Upper lobe of right lung (tissue), 1 donor: ENCODE results near the gene POLH. TPM values are rescaled to one million over a fixed set of nuclear protein-coding genes. Genes with fewer than 3 reads are reported as not detected.
"Not testable (repeated sequence)": the region's sequence is repeated elsewhere in the genome, so short reads cannot be mapped to it uniquely, and the experiment has no call there.

Experiments used
- ATAC-seq: fragments of 200-7000 bp; cut with Tn5 transposase; one replicate; pipeline ENCODE4 v1.9.1; 2020; ENCODE audit warnings: mild to moderate bottlenecking, moderate library complexity
- DNase-seq: peaks from one replicate; pipeline ENCODE4 v3.0.0-alpha.2; 2020
- H3K27ac ChIP-seq: fragments of 200-600 bp; one replicate; pipeline ENCODE4 v1.8.0; 2022
- H3K27me3 ChIP-seq: fragments of 200-600 bp; one replicate; pipeline ENCODE4 v1.8.0; 2022; ENCODE audit warnings: mild to moderate bottlenecking
- H3K36me3 ChIP-seq: fragments of 200-600 bp; one replicate; pipeline ENCODE4 v1.8.0; 2022
- H3K4me1 ChIP-seq: fragments of 200-600 bp; one replicate; pipeline ENCODE4 v1.8.0; 2022
- H3K4me3 ChIP-seq: fragments of 200-600 bp; one replicate; pipeline ENCODE4 v1.8.0; 2022; ENCODE audit warnings: mild to moderate bottlenecking
- H3K9me3 ChIP-seq: fragments of 200-600 bp; one replicate; pipeline ENCODE4 v1.8.0; 2022
- intact Hi-C: fragments of 100-400 bp; cut with DNase I; formaldehyde crosslinking; loops from one replicate; pipeline ENCODE4 v1.11.0; 2022
- total RNA-seq: library from RNA; stranded (reverse); fragmentation: NEBNext Ultra II Directional; extraction: Animal tissue kit (Norgen Biotek cat#: 25700); gene quantifications from one replicate; pipeline ENCODE4 v1.2.1, GENCODE V29; 2021
- TF ChIP-seq, protein P1 (sequence below): fragments of 200-600 bp; IDR thresholded peaks from one replicate; pipeline ENCODE4 v1.8.0; 2022; ENCODE audit warnings: antibody characterized with exemption
- donor health status: DM: no; HTN: yes; CAD: no; lungs with severe emphysema.

Gene POLH
- total RNA-seq, 1 donor from 2014 or later: 21.4 TPM

DNA sequence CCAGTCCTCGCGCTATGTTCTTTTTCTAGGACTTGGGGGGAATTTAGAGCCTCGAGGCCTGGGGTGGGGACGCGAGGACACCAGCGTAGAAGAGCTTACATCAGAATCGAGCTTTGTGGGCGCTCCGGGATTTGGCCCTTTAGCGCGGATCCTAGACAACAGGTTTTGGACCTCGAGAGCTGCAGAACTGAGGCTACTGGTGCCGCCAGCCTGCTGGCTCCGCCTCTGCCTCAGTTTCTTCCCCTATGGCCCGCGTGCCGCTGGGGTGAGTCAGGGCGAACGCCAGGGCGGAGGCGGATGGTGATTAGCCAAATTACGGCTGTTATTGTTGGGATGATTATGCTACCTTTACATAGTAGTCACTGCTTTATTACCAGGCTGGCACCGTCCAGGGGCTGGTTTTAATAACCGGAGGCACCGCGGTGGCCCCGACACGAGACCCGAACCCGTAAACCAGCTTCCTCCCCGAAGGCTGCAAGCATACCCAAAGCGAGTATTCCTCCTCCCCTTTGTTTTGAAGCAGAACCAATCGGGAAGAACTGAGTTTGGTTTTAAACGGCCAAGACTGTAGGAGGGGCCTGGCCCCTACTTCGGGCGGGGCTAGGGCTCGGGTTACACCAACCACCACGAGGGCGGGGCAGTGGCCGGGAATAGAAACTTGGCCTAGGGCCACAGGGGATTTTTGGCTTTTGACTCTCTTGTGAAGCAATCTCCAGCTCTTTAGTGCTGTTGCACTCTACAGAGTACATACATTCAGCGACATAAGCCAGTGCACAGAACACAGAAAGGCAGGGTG, 53.7 kb downstream of the POLH start:
- TF ChIP-seq, protein P1, sequence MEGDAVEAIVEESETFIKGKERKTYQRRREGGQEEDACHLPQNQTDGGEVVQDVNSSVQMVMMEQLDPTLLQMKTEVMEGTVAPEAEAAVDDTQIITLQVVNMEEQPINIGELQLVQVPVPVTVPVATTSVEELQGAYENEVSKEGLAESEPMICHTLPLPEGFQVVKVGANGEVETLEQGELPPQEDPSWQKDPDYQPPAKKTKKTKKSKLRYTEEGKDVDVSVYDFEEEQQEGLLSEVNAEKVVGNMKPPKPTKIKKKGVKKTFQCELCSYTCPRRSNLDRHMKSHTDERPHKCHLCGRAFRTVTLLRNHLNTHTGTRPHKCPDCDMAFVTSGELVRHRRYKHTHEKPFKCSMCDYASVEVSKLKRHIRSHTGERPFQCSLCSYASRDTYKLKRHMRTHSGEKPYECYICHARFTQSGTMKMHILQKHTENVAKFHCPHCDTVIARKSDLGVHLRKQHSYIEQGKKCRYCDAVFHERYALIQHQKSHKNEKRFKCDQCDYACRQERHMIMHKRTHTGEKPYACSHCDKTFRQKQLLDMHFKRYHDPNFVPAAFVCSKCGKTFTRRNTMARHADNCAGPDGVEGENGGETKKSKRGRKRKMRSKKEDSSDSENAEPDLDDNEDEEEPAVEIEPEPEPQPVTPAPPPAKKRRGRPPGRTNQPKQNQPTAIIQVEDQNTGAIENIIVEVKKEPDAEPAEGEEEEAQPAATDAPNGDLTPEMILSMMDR: no peak
- Histone ChIP-seq H3K27ac (peak overlapping the region; percentile 96), H3K36me3 (peaks cover 16% of the 10 kb centered on the region), H3K4me3 (peak overlapping the region; percentile 82), H3K27me3 (no peaks in the 10 kb centered on the region), H3K4me1 (peaks cover 29% of the 10 kb centered on the region), H3K9me3 (no peaks in the 10 kb centered on the region)
- peak; percentile 96 for DNase-seq
- intact Hi-C loops: no loop called here
- peak; percentile 87 for ATAC-seq

DNA sequence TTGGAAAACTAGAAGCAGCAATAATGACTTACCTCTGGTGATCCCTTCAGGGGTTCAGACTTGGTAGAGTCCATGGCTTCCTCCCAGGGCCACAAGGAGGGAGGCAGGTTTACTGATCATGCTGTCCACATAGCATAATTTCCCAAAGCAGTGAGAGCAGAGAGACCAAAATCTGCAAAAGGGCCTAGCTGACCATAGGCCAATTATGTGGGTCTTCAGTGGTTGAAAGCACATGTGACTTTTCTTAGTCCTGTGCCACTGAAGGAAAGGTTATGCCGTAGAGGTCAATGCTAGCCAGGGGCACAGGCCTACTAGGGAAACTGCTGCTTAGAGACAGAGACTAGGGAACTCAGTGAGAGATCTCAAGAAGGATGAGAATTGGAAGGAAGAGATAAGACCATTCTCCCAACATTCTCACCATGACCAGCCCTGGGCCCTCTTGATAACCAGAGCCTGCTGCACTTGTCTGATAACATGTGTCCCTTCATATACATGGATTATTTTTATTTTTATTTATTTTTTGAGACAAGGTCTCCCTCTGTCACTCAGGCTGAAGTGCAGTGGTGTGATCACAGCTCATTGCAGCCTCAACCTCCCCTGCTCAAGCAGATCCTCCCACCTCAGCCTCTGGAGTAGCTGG, 55.1 kb downstream of the POLH start:
- no peak overlapping the region for H3K4me3 ChIP-seq
- no peak for DNase-seq
- no peak overlapping the region for H3K27ac ChIP-seq
- peaks cover 29% of the 10 kb centered on the region for H3K4me1 ChIP-seq
- intact Hi-C loops: no loop called here
- no peaks in the 10 kb centered on the region for H3K27me3 ChIP-seq
- H3K9me3 ChIP-seq: no peaks in the 10 kb centered on the region
- TF ChIP-seq, protein P1: no peak
- ATAC-seq: no peak
- peaks cover 2% of the 10 kb centered on the region for H3K36me3 ChIP-seq

DNA sequence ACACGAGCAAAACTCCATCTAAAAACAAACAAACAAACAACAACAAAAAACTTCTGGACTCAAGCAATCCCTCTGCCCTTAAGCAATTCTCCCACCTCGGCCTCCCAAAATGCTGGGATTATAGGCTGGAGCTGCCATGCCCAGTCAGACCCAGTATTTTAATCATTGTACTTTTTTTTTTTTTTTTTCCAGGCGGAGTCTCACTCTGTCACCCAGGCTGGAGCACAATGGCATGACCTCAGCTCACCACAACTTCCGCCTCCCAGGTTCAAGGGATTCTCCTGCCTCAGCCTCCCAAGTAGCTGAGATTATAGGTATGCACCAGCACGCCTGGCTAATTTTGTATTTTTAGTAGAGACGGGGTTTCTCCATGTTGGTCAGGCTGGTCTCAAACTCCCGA, 57.0 kb downstream of the POLH start:
- H3K9me3 ChIP-seq, intact Hi-C loops, H3K27ac ChIP-seq, H3K4me3 ChIP-seq, H3K27me3 ChIP-seq, DNase-seq, ATAC-seq: not testable (repeated sequence)
- H3K4me1 ChIP-seq: peaks cover 29% of the 10 kb centered on the region
- peaks cover 12% of the 10 kb centered on the region for H3K36me3 ChIP-seq

DNA sequence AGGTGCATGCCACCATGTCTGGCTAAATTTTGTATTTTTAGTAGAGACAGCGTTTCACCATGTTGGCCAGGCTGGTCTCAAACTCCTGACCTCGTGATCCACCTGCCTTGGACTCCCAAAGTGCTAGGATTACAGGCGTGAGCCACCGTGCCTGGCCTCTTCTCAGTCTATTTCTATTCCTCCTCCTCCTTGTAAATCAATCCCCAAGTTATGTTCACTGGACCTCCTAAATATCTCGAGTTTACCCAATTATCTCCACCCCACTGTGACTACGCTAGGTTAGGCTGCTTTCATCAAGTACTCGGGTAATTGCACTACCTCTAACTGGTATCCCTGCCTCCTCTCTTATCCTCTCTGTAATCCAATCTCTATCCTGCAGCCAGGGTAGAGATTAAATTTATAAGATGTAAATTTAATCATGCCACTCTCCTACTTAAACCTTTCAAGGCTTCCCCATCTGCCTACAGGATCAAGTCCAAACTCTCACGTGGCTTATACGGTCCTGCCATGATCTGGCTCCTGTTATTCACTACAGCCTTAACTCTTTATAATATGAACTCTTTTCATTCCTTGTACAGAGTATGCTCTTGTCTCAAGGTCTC, 58.8 kb downstream of the POLH start:
- intact Hi-C loops: no loop called here
- DNase-seq (no peak), ATAC-seq (no peak)
- Histone ChIP-seq H3K9me3 (no peaks in the 10 kb centered on the region), H3K36me3 (peaks cover 26% of the 10 kb centered on the region), H3K4me3 (peak overlapping the region; percentile 78), H3K27me3 (no peaks in the 10 kb centered on the region), H3K4me1 (peaks cover 31% of the 10 kb centered on the region), H3K27ac (peak overlapping the region; percentile 83)
- TF ChIP-seq, protein P1: no peak

DNA sequence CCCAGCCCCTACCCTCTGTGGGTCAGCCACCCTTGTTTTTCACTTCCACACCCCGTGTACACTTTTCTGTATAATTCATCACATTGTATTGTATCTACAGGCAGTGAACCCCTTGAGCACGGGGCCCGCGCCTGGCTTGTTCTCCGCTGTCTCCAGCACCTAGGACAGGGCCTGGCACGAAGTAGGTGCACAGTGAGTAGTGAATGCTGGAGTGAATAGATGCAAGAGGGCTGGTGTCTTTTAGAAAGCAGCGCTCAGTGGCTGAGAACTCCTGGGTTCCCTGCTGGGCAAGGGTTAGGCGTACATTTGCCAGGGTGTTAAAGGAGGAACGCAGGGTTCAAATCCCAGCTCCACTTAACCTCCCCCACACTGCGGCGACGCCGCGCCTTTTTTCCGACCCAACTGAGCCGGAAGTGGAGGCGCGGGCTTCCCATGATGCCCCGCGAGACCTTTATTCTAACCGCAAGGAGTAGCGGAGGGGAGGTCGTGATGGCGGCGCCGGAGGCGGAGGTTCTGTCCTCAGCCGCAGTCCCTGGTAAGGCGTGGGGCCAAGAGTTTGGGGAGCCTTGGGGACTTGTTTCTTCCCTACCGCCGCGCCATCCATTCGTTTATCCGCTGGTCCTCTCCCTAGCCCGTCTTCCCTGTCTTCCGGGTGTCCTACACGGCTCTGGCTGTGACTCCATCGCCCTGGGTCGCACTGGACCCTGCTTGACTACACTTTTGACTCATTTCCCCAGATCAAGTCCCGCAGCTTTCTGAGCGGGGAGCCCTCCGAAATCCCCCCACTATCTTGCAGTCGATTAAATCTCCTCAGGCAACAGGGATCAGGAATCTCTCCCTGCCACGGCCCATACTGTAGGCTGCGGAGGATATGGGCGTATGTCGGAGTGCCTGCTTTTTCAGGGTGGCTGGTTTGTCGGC, 59.7 kb downstream of the POLH start, which contains the start of gene MAD2L1BP:
Gene MAD2L1BP (plus strand): TSS at position 454 of the 921 bp plus-strand sequence. CDS start 36 bp downstream, at position 490.
- peak within 1 kb of the TSS; percentile 83 for H3K27ac ChIP-seq
- H3K27me3 ChIP-seq: no peaks in the 10 kb centered on the region
- DNase-seq: peak; percentile 93
- peak within 1 kb of the TSS; percentile 78 for H3K4me3 ChIP-seq
- ATAC-seq: peak; percentile 97
- peaks cover 34% of the 10 kb centered on the region for H3K36me3 ChIP-seq
- H3K9me3 ChIP-seq: no peaks in the 10 kb centered on the region
- TF ChIP-seq, protein P1: no peak
- intact Hi-C loops: no loop called here
- peaks cover 25% of the 10 kb centered on the region for H3K4me1 ChIP-seq
